Vagina (tissue), 2 donors: ENCODE data around the gene PLGLB1. TPM values are rescaled to one million over a fixed set of nuclear protein-coding genes. Genes with fewer than 3 reads are reported as not detected.
"Not testable (repeated sequence)": the region's sequence is repeated elsewhere in the genome, so short reads cannot be mapped to it uniquely, and the experiment has no call there.

Source experiments
- DNase-seq, 2 donors: peaks; one replicate each; pipeline ENCODE4 v3.0.0-alpha.2; 2017; ENCODE audit errors: extremely low spot score in 2 of 2
- H3K27ac ChIP-seq: fragments of 200-600 bp; sonication (generic); one replicate; pipeline ENCODE4 v1.5.1; 2019
- H3K27me3 ChIP-seq: fragments of 200-600 bp; sonication (generic); one replicate; pipeline ENCODE4 v1.5.1; 2019
- H3K36me3 ChIP-seq, 2 donors: fragments of 200-600 bp; sonication (generic); one replicate each; pipeline ENCODE4 v1.5.1; 2017 to 2019
- H3K4me1 ChIP-seq: fragments of 200-600 bp; sonication (generic); one replicate; pipeline ENCODE4 v1.5.1; 2019
- H3K4me3 ChIP-seq, 2 donors: fragments of 200-600 bp; sonication (generic); 1 replicate in 1 of 2; 2 replicates in 1 of 2; pipeline ENCODE4 v1.5.1; 2016 to 2019
- H3K9me3 ChIP-seq: fragments of 200-600 bp; sonication (generic); one replicate; pipeline ENCODE4 v1.5.1; 2019
- intact Hi-C: fragments of 100-400 bp; cut with DNase I; formaldehyde crosslinking; loops from one replicate; pipeline ENCODE4 v1.15.1; 2023
- total RNA-seq: library from RNA; depleted of rRNA; stranded (reverse); fragments of >200 nt; gene quantifications from one replicate; pipeline ENCODE4 v1.2.3, GENCODE V29; 2016

The PLGLB1 gene
- 2.2 TPM for total RNA-seq

DNA sequence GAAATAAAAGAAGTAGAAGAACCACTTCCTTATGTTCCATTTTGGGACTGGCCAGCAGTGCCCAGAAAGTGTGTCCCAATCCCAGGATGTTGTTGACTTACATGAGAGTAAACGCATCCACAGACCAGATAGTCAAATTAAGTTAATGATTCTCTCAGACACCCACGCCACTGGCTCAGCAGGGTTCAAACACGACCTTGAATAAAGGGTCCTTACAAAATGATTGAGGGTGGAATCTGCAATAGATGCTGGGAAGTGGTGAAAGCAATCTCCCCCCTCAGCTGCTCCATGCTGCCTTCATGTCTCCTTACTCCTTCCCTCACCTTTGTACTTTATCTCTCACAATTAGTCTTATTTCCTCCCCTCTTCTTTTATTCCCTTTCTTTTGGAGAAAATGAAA, at the start of gene PLGLB1:
Gene PLGLB1 (minus strand): TSS at position 101 of the 400 bp plus-strand sequence. CDS start 61 bp downstream, at position 40.
- H3K9me3 ChIP-seq, H3K27ac ChIP-seq, intact Hi-C loops, H3K27me3 ChIP-seq, H3K4me3 ChIP-seq, DNase-seq, H3K36me3 ChIP-seq, H3K4me1 ChIP-seq: not testable (repeated sequence)

DNA sequence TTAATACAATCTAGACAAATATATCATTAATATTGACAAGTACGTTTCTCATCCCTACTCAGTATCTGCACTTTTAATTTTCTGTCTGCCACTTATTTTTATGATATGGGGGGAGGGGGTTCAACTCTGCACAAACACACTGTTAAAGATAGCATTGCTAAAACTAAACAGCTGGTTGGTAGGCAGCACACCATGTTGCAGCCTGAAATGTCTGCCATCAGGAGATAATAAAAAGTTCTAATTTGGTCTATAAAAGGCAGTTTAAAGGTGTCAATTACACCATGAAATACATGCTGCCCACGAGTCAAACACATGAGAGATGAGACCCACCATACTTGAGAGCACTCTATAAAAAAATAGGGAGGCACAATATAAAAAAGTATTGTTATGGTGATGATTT, 42.7 kb upstream of the PLGLB1 start:
- DNase-seq, H3K36me3 ChIP-seq, intact Hi-C loops, H3K27me3 ChIP-seq, H3K9me3 ChIP-seq, H3K4me3 ChIP-seq, H3K27ac ChIP-seq, H3K4me1 ChIP-seq: not testable (repeated sequence)

DNA sequence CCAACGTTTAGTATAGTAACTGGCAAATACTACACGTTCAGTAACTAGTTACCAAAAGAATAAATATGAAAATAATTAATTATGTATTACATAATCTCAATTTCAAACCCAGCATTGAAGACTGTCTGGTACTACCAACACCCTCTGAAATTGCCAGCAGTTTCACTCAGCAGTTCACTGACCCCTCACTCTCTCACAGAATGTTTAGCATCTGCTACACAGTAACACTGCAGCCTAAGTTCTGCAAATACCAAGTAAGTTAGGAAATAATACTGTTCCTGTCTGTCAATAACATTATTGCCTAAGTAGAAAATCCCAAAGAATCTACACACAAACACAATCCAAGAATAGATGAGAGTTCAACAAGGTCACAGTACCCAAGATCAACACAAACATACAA, 41.8 kb upstream of the PLGLB1 start:
- H3K4me3 ChIP-seq, H3K27me3 ChIP-seq, H3K4me1 ChIP-seq, H3K9me3 ChIP-seq, DNase-seq, intact Hi-C loops, H3K36me3 ChIP-seq, H3K27ac ChIP-seq: not testable (repeated sequence)

DNA sequence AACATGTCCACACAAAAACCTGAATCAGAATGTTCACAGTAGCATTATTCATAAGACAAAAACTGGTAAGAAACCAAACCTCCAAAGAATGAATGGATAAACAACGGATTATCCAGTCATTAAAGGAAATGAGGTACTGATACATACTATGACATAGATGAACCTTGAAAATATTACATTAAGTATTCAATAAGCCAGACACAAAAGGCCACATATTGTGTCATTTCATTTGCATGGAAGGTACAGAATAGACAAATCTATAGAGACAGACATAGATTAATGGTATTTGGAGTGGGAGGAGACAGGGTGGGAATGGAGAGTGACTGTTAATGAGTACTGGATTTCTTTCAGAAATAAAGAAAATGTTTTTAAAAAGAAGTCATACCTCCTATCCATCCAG, 39.9 kb upstream of the PLGLB1 start:
- H3K4me1 ChIP-seq, DNase-seq, intact Hi-C loops, H3K27me3 ChIP-seq, H3K36me3 ChIP-seq, H3K4me3 ChIP-seq, H3K9me3 ChIP-seq, H3K27ac ChIP-seq: not testable (repeated sequence)

DNA sequence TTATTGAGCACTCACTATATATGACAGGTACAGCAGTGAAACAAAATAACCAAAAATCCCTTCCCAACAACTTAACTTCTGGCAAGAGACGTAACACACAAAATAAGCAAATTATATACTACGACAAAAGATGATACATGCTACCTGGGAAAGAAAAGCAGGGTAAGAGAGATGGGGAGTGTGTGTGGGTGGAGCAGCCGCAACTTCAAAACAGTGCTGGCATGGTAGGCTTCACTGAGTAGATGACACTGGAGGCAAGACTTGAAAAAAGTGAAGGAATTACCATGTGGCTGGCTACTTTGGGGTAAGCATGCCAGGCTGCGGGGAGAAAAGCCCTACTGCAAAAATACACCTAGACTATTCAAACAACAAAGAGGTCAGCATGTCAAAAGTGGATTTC, 36.0 kb upstream of the PLGLB1 start:
- intact Hi-C loops, H3K36me3 ChIP-seq, H3K27me3 ChIP-seq, H3K27ac ChIP-seq, H3K9me3 ChIP-seq, DNase-seq, H3K4me3 ChIP-seq, H3K4me1 ChIP-seq: not testable (repeated sequence)

DNA sequence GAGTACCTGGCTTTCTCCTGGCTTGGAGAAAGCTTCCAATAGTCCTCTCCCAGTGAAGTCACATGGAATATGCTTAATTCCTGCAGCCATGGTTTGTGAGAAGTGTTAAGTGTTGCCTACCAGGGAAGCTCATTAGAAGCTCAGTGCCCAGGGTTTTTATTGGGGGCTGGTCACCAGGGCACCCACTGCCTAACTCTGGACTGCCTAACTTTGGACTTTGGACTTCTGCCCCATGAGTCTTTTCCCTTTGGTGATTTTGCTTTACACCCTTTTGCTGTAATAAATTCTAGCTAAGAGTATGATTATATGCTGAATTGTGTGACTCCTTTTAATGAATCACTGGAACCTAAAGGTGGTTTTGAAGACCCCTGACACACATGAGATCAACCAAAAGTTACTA, 35.2 kb upstream of the PLGLB1 start:
- H3K9me3 ChIP-seq, intact Hi-C loops, H3K36me3 ChIP-seq: not testable (repeated sequence)

DNA sequence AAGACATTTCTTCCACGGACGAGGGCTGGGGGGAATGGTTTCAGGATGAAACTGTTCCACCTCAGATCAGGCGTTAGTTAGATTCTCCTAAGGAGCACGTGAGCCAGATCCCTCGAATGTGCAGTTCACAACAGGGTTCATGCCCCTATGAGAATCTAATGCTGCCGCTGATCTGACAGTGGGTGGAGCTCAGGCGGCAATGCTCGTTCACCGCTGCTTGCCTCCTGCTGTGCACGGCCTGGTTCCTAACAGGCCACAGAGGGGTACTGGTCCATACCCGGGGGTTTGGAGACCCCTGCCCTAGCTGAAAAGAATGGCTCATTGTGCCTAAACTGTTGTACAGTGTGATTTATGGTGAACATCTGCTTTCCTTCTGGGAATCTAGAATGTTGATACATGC, 34.8 kb upstream of the PLGLB1 start:
- H3K27ac ChIP-seq, H3K27me3 ChIP-seq, H3K36me3 ChIP-seq, intact Hi-C loops, H3K9me3 ChIP-seq, DNase-seq, H3K4me3 ChIP-seq, H3K4me1 ChIP-seq: not testable (repeated sequence)

More for the DNA sequence above, 35.2 kb upstream of the PLGLB1 start:
- H3K27ac ChIP-seq, H3K4me1 ChIP-seq, H3K27me3 ChIP-seq, H3K4me3 ChIP-seq, DNase-seq: not testable (repeated sequence)

DNA sequence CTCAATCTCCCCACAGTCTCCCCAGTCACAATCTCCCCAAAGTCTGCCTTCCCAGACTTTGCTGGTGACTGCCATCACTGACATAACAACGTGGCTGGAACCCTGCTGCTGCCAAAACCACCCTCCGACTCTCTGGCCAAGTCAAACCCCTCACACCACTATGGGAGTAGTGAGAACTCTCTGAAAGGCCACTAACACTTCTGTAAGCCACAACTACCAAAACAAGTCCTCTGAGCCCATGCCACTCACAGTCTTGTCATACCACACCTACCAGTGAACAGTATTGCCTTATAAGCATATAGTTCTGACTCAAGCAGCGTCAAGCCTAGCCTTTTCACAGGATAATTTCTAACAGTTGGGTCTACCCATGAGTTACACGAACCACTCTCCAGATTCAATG, 32.7 kb upstream of the PLGLB1 start:
- H3K4me3 ChIP-seq, H3K27me3 ChIP-seq, H3K4me1 ChIP-seq, DNase-seq, H3K36me3 ChIP-seq, intact Hi-C loops, H3K27ac ChIP-seq, H3K9me3 ChIP-seq: not testable (repeated sequence)

DNA sequence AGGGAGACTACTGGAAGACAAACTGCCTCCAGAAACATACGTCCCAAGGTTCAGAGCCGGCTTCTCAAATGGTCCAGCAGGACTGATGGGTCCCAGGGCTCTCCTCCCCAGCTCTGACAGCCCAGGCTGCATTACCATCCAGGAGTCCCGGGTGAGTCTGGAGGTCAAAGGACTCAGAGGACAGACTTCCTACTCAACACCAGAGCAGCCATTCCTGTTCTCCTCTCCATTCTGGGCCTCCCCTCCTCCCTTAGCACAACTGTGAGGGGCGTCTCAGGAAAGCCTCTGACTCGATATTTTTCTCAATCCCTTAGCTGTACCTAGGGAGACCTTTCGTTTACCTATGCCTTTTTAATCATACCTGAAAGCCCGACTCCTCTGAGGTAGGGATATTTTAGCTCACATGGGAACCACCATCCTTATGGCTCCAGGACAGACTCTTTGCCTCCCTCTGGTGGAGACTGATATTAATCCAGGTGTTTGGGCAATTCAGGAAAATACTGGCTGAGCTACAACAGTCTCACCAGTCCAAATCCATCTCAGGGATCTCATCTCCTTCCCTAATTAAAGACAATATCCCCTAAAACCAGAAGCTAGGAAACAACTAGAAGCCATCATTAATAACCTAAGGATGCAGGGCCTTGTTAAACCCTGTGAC, 19.8 kb upstream of the PLGLB1 start:
- H3K4me3 ChIP-seq, H3K4me1 ChIP-seq, H3K9me3 ChIP-seq, H3K27me3 ChIP-seq, H3K36me3 ChIP-seq, DNase-seq, intact Hi-C loops, H3K27ac ChIP-seq: not testable (repeated sequence)

DNA sequence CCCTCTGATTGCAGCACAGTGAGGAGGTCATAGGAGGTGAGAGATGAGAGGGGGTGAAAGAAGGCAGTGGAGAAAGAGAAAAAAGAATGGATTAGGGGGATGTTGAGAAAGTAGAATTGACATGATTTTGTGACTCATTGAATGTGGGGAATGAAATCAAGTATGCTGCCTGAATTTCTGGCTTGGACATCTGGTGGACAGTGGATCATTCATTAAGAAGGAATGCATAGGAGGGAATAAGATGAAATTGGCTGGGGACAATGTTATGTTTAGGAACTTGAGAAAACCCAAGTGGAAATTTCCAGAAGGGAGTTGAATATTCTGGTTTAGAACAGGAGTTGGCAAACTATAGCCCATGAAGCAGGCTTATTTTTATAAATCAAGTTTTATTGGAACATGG, 7.0 kb upstream of the PLGLB1 start:
- DNase-seq, H3K36me3 ChIP-seq, H3K27ac ChIP-seq, intact Hi-C loops, H3K4me1 ChIP-seq, H3K27me3 ChIP-seq, H3K4me3 ChIP-seq, H3K9me3 ChIP-seq: not testable (repeated sequence)

DNA sequence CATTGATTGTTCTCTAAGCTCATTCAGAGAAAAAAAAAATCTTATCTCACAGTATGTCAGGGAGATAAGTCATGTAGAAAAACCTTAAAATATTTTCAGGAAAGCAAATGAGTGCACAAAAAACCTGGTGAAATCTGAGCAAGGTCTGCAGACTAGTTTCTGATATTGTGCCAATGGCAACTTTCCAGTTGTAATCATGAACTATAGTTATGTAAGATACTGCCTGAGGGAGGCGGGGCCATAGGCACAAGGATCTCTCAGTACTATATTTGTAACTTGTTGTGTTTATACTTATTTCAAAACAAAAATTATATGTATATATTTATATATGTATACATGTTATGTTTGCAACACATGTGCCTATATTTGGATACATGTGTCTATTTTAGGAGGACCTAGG, 5.2 kb upstream of the PLGLB1 start:
- H3K9me3 ChIP-seq, H3K27me3 ChIP-seq, H3K27ac ChIP-seq, H3K4me3 ChIP-seq, H3K36me3 ChIP-seq, intact Hi-C loops, H3K4me1 ChIP-seq, DNase-seq: not testable (repeated sequence)

DNA sequence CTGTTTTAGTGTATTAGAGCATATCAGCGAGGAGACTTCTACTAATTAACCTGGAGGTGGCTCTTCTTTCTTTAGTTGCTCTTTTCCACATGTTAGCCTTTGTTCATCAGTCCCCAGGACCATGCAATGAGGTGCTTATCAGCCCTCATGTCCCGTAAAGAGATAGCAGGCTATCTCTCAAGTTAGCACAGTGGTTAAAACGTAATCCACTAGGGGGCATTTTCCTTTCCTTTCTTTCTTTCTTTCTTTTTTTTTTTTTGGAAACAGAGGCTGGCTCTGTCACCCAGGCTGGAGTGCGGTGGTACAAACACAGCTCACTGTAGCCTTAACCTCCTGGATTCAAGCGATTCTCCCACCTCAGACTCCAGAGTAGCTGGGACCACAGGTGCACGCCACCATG, 4.3 kb upstream of the PLGLB1 start:
- H3K9me3 ChIP-seq, H3K27ac ChIP-seq, intact Hi-C loops: not testable (repeated sequence)

DNA sequence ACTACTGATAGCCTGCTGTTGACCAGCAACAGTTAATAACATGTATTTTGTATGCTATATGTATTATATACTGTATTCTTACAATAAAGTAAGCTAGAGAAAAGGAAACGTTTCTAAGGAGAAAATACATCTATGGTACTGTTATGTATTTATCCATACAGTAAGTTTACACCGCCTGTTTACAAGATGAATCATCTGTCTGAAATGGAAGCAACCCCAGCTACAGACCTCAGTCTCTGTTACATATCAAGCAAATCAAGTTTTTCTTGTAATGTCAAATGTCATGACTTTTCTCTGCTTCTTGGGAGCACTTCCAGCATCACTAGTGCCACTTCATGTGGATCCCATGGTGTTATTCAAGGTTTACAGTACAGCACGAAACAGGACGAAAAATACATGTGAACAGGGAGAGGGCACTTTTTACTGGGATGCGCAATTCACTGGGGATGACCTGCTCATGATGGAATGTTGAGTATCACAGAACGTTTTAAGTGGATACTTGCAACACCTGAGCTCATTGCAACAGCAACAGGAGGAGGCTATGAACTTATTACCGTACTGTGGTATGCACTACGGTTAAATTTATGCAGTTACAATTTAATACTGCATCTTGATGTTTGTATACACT, 2.5 kb upstream of the PLGLB1 start:
- intact Hi-C loops, DNase-seq, H3K4me1 ChIP-seq, H3K36me3 ChIP-seq, H3K9me3 ChIP-seq, H3K27me3 ChIP-seq, H3K4me3 ChIP-seq, H3K27ac ChIP-seq: not testable (repeated sequence)

More for the DNA sequence above, 4.3 kb upstream of the PLGLB1 start:
- not testable (repeated sequence) for H3K4me3 ChIP-seq, H3K36me3 ChIP-seq, DNase-seq, H3K27me3 ChIP-seq, H3K4me1 ChIP-seq

DNA sequence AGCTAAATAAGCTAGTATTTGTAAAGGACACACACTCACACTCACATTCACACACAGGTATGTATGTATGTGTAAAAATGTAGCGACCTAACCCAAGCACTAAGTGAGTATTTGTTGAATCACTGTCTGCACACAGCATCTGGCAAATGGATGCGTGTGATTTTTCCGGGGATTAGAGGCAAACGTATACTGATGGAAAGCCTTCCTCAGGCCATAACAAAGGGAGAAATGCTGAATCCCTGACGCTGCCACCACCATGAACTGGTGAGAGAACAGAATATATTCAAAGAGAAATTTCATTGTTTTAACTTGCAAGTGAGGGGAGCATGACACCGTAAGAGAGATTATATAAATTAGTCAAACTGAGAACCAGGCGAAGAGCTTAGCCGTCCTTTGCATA, 601 bp downstream of the PLGLB1 start:
- H3K27me3 ChIP-seq, H3K36me3 ChIP-seq, intact Hi-C loops, DNase-seq, H3K4me1 ChIP-seq, H3K27ac ChIP-seq, H3K9me3 ChIP-seq, H3K4me3 ChIP-seq: not testable (repeated sequence)
